ENCODE measurements around the gene PTBP3. TPM values are rescaled to one million over a fixed set of nuclear protein-coding genes. Genes with fewer than 3 reads are reported as not detected.

Gene PTBP3
- total RNA-seq, 1 experiment from 2014 or later: 23.2 TPM

- Histone ChIP-seq H3K9me2 (replicated peaks; ENCODE audit: low read length) (no peaks in the 10 kb centered on the region), H3K27me3 (ENCODE audit: low read length) (no peaks in the 10 kb centered on the region), H3K4me2 (ENCODE audit: low read length) (no peak overlapping the region), H3K9me3 (ENCODE audit: low read length) (no peaks in the 10 kb centered on the region), H3K79me2 (ENCODE audit: low read length) (no peaks in the 10 kb centered on the region), H3K4me3 (ENCODE audit: low read length) (no peak overlapping the region), H3K9ac (ENCODE audit: low read length) (no peak overlapping the region), H3K4me1 (ENCODE audit: insufficient read depth, low read length) (no peaks in the 10 kb centered on the region), H3K36me3 (ENCODE audit: low read depth, low read length) (peaks cover 4% of the 10 kb centered on the region), H3K27ac (ENCODE audit: low read length) (no peak overlapping the region), H4K20me1 (ENCODE audit: low read length) (no peaks in the 10 kb centered on the region), H2AFZ (ENCODE audit: low read length) (no peak overlapping the region), H3F3A (ENCODE audit: low read length, unreplicated experiment) (no peaks in the 10 kb centered on the region)
- TF ChIP-seq EZH2phosphoT487 (IDR thresholded peaks at IDR 0.05; ENCODE audit: borderline replicate concordance, low read length): no peak
- TF ChIP-seq CTCF (conservative IDR thresholded peaks at IDR 0.05; ENCODE audit: low read depth, low read length): no peak
- TF ChIP-seq EZH2 (IDR thresholded peaks at IDR 0.05; ENCODE audit: low read length, unreplicated experiment): no peak
- no TSS peak for BruUV-seq (replicated peaks)
- ChIA-PET CTCF (no interaction called here), POLR2A (ENCODE audit: unreplicated experiment) (no interaction called here)
- intact Hi-C loops (cut with micrococcal nuclease): no loop called here
- DNase-seq (no peak), ATAC-seq (no peak)
Measured at GRCh38 chr9:112234779-112235178, 98.6 kb downstream of the PTBP3 start.

- no peaks in the 10 kb centered on the region for H3K9me2 ChIP-seq (replicated peaks; ENCODE audit: low read length)
- H3K27ac ChIP-seq (ENCODE audit: low read length): no peak overlapping the region
- H3F3A ChIP-seq (ENCODE audit: low read length, unreplicated experiment): no peaks in the 10 kb centered on the region
- intact Hi-C loops (cut with micrococcal nuclease): no loop called here
- H3K9me3 ChIP-seq (ENCODE audit: low read length): no peaks in the 10 kb centered on the region
- no peak overlapping the region for H3K4me2 ChIP-seq (ENCODE audit: low read length)
- CTCF ChIA-PET: no interaction called here
- DNase-seq: no peak
- H3K4me1 ChIP-seq (ENCODE audit: insufficient read depth, low read length): no peaks in the 10 kb centered on the region
- POLR2A ChIA-PET (ENCODE audit: unreplicated experiment): interaction anchor here (0.6 kb wide), 1 partner anchor 113 kb away, joined by 3 read pairs; no protein-coding TSS in a partner anchor
- no peak overlapping the region for H3K9ac ChIP-seq (ENCODE audit: low read length)
- no peaks in the 10 kb centered on the region for H4K20me1 ChIP-seq (ENCODE audit: low read length)
- H3K79me2 ChIP-seq (ENCODE audit: low read length): no peaks in the 10 kb centered on the region
- no TSS peak for BruUV-seq (replicated peaks)
- no peaks in the 10 kb centered on the region for H3K27me3 ChIP-seq (ENCODE audit: low read length)
- no peak for TF ChIP-seq EZH2phosphoT487 (IDR thresholded peaks at IDR 0.05; ENCODE audit: borderline replicate concordance, low read length)
- TF ChIP-seq EZH2 (IDR thresholded peaks at IDR 0.05; ENCODE audit: low read length, unreplicated experiment): no peak
- TF ChIP-seq CTCF (conservative IDR thresholded peaks at IDR 0.05; ENCODE audit: low read depth, low read length): no peak
- peaks cover 4% of the 10 kb centered on the region for H3K36me3 ChIP-seq (ENCODE audit: low read depth, low read length)
- no peak overlapping the region for H2AFZ ChIP-seq (ENCODE audit: low read length)
- ATAC-seq: no peak
- H3K4me3 ChIP-seq (ENCODE audit: low read length): no peak overlapping the region
Measured at GRCh38 chr9:112233769-112234168, 99.7 kb downstream of the PTBP3 start.

- H3K27me3 ChIP-seq (ENCODE audit: low read length): no peaks in the 10 kb centered on the region
- no peak for ATAC-seq
- intact Hi-C loops (cut with micrococcal nuclease): no loop called here
- H2AFZ ChIP-seq (ENCODE audit: low read length): no peak overlapping the region
- H3K4me1 ChIP-seq (ENCODE audit: insufficient read depth, low read length): no peaks in the 10 kb centered on the region
- H4K20me1 ChIP-seq (ENCODE audit: low read length): no peaks in the 10 kb centered on the region
- no peak overlapping the region for H3K27ac ChIP-seq (ENCODE audit: low read length)
- TF ChIP-seq CTCF (conservative IDR thresholded peaks at IDR 0.05; ENCODE audit: low read depth, low read length) (no peak), EZH2 (IDR thresholded peaks at IDR 0.05; ENCODE audit: low read length, unreplicated experiment) (no peak), EZH2phosphoT487 (IDR thresholded peaks at IDR 0.05; ENCODE audit: borderline replicate concordance, low read length) (no peak)
- H3K9ac ChIP-seq (ENCODE audit: low read length): no peak overlapping the region
- H3K9me2 ChIP-seq (replicated peaks; ENCODE audit: low read length): no peaks in the 10 kb centered on the region
- no peaks in the 10 kb centered on the region for H3F3A ChIP-seq (ENCODE audit: low read length, unreplicated experiment)
- H3K4me2 ChIP-seq (ENCODE audit: low read length): no peak overlapping the region
- H3K9me3 ChIP-seq (ENCODE audit: low read length): no peaks in the 10 kb centered on the region
- no TSS peak for BruUV-seq (replicated peaks)
- CTCF ChIA-PET: no interaction called here
- peaks cover 6% of the 10 kb centered on the region for H3K36me3 ChIP-seq (ENCODE audit: low read depth, low read length)
- no peak for DNase-seq
- H3K4me3 ChIP-seq (ENCODE audit: low read length): no peak overlapping the region
- POLR2A ChIA-PET (ENCODE audit: unreplicated experiment): no interaction called here
- H3K79me2 ChIP-seq (ENCODE audit: low read length): no peaks in the 10 kb centered on the region
Measured at GRCh38 chr9:112232233-112232632, 101.2 kb downstream of the PTBP3 start.

All from PC-3 (cell line).